Right ventricle myocardium inferior (tissue), 1 donor: ENCODE results near the gene SLC36A4. TPM values are rescaled to one million over a fixed set of nuclear protein-coding genes. Genes with fewer than 3 reads are reported as not detected.
"Not testable (repeated sequence)": the region's sequence is repeated elsewhere in the genome, so short reads cannot be mapped to it uniquely, and the experiment has no call there.

Experiments
- ATAC-seq: fragments of 200-7000 bp; cut with Tn5 transposase; one replicate; pipeline ENCODE4 v1.9.1; 2020; ENCODE audit warnings: mild to moderate bottlenecking, moderate library complexity
- DNase-seq: peaks from one replicate; pipeline ENCODE4 v3.0.0; 2021; ENCODE audit errors: missing footprints
- intact Hi-C: fragments of 100-400 bp; cut with DNase I; formaldehyde crosslinking; loops from one replicate; pipeline ENCODE4 v1.11.0; 2022
- total RNA-seq: library from RNA; stranded (reverse); fragmentation: NEBNext Ultra II Directional; extraction: Animal tissue kit (Norgen Biotek cat#: 25700); gene quantifications from one replicate; pipeline ENCODE4 v1.2.1, GENCODE V29; 2021
- donor health status: DM: no; HTN: yes; CAD: no; lungs with severe emphysema.

The SLC36A4 gene
- total RNA-seq, 1 donor from 2014 or later: 8.0 TPM

DNA sequence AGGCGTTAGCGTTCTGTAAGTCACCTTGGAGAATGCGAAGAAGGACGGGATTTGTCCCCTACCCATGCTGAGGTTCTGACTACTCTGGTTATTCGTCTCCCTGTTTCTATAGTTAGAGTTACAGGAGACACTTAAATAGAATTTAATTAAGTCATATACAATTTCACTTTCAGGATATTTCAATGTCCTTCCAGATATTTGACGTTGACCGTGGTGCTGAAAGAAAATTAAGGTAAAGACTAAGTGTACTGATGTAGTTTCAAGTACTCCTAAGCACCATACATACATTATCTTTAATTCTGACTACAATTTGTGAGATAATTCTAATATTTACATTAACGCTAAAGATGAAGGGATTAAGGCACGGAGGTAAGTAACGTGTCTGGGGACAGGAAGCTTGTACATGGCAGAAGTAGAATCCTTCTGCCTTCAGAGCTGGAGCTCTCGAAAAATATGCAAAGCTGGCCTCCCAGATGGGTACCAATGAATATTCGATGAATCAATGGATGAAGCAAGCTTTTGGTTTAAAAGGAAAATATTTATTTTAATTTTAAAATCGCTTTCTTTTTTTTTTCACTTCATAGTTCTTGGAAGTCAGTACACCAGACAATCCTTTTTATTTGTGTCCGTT is 539 bp upstream of the SLC36A4 start:
- intact Hi-C loops: no loop called here
- DNase-seq (no peak), ATAC-seq (no peak)

DNA sequence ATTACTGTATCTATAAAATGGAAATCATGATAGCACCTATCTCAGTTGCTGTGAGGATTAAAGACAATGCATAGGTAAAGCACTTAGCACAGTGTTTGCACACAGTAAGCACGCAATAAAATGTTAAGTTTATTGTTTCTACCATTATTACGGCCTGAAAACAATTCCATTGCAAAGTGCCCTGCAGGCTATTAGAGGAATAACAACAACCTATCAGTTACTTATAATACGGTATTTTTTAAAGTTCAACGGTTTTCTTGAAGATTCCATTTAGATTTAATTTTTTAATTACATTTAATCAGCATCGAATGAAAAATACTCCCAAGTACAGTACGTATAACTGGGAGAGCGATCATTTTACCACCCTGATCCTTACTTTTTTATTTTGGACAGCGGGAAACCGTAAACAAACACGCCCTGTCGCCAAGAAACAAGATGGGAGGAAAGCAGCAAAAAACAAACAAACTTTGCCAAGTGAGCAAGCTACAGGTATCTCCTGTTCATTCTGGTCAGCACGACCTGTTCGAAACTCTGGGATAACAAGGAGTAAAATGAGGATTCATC is 893 bp downstream of the SLC36A4 start:
- ATAC-seq (no peak), DNase-seq (no peak)
- intact Hi-C loops: no loop called here

DNA sequence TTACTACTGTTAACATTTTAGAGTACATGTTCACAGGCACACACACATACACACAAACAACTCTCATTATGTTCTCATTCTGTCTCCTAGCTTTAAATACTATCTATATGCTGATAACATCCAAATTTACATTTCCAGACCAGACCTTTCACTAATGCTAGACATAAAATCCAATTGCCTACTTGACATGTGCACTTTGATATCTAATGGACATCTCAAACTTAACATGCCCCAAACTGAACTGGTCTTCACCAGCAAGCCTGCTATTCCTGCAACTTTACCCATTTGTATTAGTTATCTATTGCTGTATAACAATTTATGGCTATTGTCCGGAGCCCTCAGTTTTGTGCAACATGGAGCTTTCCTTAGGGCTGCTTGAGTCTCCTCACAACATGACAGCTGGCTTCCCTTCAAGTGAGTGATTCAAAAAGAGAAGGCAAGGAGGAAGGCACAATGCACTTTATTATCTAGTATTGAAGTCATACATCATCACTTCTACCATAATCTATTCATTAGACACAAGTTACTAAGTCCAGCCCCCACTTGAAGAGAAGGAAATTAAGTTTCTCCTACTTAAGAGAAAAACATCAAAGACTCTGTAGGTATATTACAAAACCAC is 3.0 kb downstream of the SLC36A4 start:
- intact Hi-C loops: no loop called here
- ATAC-seq (no peak), DNase-seq (no peak)

DNA sequence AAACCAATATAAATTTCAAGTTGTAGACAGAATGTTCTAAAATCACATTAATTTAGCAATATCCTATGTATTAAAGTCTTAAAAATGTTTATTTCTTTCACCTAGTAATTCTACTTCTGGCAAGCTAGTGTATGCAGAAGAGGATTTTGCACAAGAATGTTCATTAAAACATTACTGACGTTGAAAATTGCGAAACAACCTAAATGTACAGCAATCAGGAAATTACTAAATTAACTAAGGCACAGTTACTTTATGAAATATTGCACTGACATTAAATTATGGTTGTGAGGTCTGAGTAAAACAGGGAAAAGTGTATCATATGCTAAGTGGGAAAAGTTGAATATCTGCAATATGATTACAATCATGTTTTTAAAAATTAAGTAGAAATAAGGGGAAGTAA is 4.1 kb downstream of the SLC36A4 start:
- ATAC-seq (no peak), DNase-seq (no peak)
- intact Hi-C loops: no loop called here

DNA sequence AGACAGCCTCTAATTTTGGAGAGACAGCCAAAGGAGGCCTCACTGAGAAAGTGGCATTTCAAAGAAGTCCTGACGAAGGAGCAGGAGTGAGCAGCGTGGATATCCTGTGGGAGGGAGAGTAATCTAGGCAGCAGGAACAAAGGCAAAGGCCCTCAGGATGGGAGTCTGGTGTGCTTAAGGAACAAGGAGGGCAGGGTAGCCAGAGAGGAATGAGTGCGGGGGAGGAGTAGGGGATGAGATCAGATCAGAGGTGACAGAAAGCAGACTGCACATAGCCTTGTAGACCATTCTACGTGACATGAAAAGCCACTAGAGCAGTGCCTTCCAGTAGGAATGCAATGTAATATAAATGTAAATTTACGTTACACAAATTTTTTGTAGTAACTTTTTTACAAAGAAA is 5.6 kb downstream of the SLC36A4 start:
- intact Hi-C loops: no loop called here
- no peak for ATAC-seq

DNA sequence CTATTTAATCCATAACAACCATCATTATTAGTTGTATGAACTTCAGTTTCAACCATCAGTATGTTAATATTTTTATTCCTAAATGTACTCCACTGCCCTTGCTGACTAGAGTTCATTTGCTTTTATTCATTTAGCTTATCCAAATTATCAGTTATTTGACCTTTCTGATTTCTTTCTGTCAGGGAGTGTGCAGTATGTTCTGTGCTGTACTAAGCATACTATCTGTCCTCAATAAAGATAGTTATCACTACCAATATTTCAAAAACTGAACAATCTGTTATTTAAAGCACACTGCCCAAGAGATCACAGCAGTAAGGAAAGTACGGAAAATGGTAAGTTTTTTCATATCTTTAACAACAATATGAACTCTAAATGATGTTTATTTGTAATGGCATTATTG is 8.3 kb downstream of the SLC36A4 start:
- intact Hi-C loops: no loop called here
- DNase-seq (no peak), ATAC-seq (no peak)

More for the DNA sequence above, 5.6 kb downstream of the SLC36A4 start:
- DNase-seq: no peak

DNA sequence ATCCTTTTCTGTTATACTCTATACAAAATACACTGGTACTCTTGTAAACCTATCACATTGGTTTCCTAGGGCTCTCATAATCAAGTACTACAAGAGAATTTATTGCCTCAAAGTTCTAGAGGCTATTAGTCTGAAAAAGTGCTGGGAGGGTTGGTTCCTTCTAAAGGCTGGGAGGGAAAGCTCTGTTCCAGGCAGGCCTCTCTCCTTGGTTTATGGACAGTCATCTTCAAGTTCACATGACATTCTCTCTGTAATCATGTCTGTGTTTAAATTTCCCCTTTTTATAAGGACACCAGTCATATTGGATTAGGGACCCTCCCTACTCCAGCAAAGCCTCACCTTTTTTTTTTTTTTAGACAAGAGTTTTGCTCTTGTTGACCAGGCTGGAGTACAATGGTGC is 9.1 kb downstream of the SLC36A4 start:
- intact Hi-C loops: no loop called here
- no peak for DNase-seq
- no peak for ATAC-seq

DNA sequence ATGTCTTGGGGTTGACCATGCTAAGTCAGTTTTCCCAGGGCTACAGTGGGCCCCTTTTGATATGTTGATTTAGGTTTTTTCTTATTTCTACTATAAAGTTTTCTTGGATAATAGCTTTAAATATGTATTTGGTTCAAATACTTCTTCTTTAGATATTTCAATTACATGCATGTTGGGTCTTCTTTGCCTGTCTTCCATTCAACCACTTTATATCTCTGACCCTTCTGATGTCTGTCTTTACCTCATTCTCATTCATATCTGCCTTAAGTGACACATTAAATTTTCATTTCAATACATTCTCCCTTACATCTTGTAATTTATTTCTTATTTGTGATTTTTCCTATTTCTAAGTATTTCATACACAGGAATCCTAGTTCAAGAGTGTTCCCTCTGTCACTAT is 10.5 kb downstream of the SLC36A4 start:
- DNase-seq: no peak
- intact Hi-C loops: no loop called here
- no peak for ATAC-seq

DNA sequence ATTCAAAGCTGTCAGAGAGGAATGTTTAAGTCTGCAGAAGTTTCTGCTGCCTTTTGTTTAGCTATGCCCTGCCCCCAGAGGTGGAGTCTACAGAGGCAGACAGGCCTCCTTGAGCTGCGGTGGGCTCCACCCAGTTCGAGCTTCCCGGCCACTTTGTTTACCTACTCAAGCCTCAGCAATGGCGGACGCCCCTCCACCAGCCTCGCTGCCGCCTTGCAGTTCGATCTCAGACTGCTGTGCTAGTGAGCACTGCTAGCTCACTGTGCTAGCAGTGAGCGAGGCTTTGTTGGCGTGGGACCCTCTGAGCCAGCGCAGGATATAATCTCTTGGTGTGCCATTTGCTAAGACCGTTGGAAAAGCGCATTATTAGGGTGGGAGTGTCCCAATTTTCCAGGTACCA is 19.9 kb downstream of the SLC36A4 start:
- DNase-seq, intact Hi-C loops, ATAC-seq: not testable (repeated sequence)

DNA sequence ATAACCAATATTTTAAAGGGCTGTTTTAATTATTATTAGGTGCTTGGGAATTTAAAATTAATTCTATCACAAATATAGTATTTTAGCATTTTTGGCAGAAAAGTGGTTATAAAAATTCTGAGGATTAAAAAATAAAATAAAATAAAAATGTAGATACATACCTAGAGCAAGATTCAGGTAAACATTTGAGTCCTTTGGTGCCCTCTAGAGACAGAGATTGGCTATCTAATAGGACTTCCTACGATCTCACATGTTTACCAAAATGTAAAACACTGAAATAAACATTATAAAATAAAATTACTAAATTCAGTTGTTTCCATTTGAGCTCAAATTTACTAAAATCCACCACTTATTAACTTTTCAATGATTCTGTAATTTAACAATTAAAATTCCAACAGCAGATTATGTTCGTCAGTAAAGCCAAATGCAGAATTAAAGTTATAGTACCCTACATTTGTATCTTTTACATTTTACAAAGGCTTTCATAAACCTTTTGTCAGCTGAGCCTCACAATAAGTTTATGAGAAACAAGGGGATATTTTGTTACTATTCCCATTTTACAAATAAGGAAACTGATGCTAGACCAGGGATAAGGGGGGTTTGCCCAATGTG is 27.7 kb downstream of the SLC36A4 start:
- intact Hi-C loops: no loop called here
- ATAC-seq (no peak), DNase-seq (no peak)

DNA sequence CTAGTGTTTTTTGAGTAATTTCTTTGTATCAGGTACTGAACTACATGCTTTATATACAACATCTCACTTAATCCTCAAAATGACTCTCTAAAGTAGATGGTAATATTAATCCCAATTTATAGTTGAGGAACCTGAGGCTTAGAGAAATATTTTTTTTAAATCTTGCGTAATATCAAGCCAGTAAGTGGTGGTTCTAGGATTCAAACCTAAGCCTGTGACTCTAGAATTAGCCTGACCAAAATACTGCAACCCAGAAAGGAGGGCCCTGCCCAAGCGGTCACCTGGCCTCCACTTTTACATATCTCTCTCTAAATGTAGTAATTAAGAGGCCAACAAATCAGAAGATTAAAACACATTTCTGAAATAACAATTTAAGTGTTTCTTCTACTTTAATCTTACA is 28.6 kb downstream of the SLC36A4 start:
- intact Hi-C loops: no loop called here
- ATAC-seq: no peak

DNA sequence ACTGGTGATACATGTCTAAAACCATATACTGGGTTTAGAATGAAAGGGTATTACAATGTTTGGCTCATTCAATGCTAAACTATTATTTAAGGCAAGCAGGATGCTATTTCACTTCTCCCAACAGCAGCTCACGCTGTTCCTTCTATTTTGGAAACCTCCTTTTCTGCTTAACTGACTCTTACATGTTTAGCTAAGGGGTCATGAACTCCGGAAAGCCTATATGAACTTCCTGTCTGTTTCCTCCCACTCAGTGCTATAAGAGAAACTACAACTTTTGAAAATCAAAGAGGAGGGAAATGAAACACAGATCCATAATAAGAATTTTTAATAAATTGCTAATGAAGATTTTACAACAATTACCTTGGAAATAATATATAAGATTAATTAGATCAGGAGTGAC is 30.9 kb downstream of the SLC36A4 start:
- intact Hi-C loops: no loop called here
- no peak for DNase-seq
- ATAC-seq: no peak

More for the DNA sequence above, 28.6 kb downstream of the SLC36A4 start:
- no peak for DNase-seq

DNA sequence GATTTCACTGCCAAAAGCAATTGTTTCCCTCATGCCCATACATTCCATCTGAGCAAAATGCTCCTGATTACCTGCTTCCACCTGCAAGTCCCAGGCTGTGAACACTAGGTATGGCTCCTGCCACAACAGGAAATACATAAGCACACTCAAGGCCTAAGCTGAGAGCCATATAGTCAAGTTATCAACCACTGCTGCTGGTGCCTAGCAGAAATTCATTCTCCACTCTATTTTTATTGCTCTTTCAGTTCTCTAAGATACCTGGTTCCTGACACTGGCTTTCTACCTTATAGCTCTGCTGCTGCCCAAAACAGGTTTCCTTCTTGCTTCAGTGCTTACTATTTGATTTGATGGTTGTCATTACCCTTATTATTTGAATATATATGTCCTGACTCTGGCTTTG is 31.6 kb downstream of the SLC36A4 start:
- ATAC-seq: no peak
- intact Hi-C loops: no loop called here
- no peak for DNase-seq

DNA sequence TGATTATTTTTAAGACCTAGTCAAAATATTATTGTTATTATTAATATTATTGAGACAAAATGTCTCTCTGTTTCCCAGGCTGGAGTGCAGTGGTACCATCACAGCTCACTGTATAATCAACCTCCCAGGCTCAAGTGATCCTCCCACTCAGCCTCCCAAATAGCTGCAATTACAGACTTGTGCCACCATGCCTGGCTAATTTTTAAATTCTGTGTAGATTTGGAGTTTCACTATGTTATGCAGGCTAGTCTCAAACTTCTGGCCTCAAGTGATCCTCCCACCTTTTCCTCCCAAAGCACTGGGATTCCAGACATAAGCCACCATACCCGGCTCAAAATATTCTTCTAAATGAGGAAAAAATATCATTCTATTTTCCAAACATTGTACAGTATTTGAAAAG is 37.0 kb downstream of the SLC36A4 start:
- ATAC-seq: no peak
- intact Hi-C loops: no loop called here
- no peak for DNase-seq

DNA sequence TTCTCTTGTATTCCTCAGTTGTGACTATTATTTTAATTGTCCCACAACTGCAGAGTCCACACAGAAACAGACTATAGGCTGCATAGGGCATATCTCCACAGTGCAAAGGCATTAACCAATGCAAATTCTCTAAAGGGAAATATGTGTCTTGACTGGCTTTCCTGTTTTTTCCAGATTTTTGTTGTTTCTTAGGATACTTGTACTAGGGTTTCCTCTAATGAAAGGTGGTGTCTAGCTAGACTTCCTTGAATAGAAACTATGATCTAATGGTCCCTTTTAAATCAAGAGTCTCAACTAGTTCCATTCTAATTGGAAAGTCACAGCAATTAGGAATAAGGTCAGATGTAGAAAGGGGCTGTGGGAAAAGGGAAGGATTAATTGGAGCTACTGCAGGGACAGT is 37.6 kb downstream of the SLC36A4 start:
- intact Hi-C loops: no loop called here
- no peak for ATAC-seq
- no peak for DNase-seq

DNA sequence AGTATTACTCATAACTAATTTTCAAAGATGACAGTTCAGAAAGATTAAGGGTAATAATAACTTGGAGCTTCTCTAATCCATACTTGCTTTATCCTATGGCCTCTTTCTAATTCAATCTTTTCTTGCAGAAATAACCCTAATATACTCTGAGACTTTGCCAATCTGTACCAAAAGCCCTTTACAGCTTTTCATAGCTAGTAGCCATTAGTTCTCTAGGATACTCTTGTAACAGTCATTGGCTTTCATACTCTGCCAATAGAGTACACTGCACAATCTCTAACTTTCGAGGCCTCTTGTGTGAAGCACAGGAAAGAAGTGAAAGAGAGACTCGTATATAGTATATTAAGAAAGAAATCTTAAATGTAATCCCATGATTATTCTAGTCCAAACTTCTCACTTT is 38.1 kb downstream of the SLC36A4 start:
- intact Hi-C loops: no loop called here

DNA sequence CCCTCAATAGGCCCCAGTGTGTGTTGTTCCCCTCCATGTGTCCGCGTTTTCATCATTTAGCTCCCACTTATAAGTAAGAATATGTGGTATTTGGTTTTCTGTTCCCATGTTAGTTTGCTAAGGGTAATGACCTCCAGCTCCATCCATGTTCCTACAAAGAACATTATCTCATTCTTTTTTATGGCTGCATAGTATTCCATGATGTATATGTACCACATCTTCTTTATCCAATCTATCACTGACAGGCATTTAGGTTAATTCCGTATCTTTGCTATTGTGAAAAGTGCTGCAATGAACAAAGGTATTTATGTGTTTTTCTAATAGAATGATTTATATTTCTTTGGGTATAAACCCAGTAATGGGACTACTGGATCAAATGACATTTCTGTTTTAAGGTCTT is 42.1 kb downstream of the SLC36A4 start:
- no peak for ATAC-seq
- DNase-seq: no peak
- intact Hi-C loops: no loop called here

More for the DNA sequence above, 38.1 kb downstream of the SLC36A4 start:
- ATAC-seq (no peak), DNase-seq (no peak)

DNA sequence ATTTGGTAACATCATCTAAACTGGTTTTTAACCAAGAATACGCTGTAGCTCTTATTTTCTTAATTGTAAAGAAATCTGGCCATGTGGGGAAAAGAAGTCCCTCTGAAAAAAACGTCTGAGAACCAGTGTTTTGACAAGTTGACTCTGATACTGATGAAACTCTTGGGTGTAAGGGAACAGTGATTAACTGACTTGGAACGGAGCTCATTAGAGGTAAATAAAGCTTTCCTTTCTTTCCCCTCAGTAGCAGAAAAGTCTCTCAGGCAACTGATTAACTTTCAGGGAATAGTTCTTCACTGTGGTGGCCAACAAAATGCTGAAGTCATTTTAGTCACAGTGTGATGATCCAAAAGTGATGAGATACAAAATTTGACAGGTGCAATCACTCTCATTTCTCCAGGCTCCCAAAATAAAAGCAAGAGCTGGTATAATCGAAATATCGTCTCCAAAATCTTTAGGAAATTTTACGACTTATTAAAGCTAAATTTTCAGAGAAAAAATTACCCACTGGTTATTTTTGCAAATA is 52.3 kb downstream of the SLC36A4 start:
- ATAC-seq (no peak), DNase-seq (no peak)
- intact Hi-C loops: no loop called here

DNA sequence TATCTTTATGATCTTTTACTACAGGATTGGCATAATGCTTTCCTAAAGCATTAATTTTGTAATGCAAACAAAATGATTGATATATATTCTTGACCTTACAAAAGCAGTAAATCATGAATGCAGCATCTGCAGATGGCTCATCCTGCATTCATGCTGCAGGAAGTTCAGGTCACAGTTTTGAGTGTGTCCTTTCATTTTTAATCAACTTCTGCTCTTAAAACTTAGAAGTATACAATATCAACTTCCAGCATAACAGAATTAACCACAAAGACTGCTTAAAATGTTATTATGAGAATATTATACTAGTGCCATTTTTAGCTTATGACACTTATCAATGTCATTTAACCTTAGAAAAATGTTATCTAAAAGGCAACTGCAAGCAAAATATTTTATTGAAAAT is 54.0 kb downstream of the SLC36A4 start:
- no peak for DNase-seq
- no peak for ATAC-seq
- intact Hi-C loops: no loop called here

DNA sequence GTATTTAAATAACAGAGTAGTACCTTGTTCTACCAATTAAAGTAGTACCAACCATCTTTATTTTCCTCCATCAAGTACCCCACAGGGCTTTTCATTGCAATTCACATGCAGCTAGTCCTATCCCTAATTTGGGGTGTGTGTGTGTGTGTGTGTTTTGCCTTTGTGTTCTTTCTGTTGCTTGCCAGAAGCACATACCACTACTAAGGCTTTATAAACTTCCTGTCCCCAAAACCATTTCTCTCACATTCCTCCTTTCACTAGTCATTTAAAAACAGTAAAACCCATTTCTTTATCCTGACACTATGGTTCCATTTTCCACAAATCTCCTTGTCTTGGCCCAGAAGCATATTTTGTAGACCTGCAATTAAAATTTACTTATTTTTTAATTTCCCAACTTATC is 54.6 kb downstream of the SLC36A4 start:
- no peak for DNase-seq
- intact Hi-C loops: no loop called here
- ATAC-seq: no peak
